Suprapubic skin (tissue), 4 donors: ENCODE data around the gene ZNF433. TPM values are rescaled to one million over a fixed set of nuclear protein-coding genes. Genes with fewer than 3 reads are reported as not detected.

ENCODE experiments used
- DNase-seq, 2 donors: peaks; one replicate each; pipeline ENCODE4 v3.0.0-alpha.2; 2019; ENCODE audit warnings: low spot score in 2 of 2
- H3K27ac ChIP-seq: fragments of 200-600 bp; sonication (generic); one replicate; pipeline ENCODE4 v1.5.1; 2019
- H3K27me3 ChIP-seq: fragments of 200-600 bp; sonication (generic); one replicate; pipeline ENCODE4 v1.5.1; 2019
- H3K36me3 ChIP-seq: fragments of 200-600 bp; sonication (generic); one replicate; pipeline ENCODE4 v1.5.1; 2019
- H3K4me1 ChIP-seq: fragments of 200-600 bp; sonication (generic); one replicate; pipeline ENCODE4 v1.5.1; 2019
- H3K4me3 ChIP-seq: fragments of 200-600 bp; sonication (generic); one replicate; pipeline ENCODE4 v1.5.1; 2019; ENCODE audit warnings: mild to moderate bottlenecking
- H3K9me3 ChIP-seq: fragments of 200-600 bp; sonication (generic); one replicate; pipeline ENCODE4 v1.5.1; 2019
- CTCF ChIP-seq, 2 donors: fragments of 200-600 bp in 1 of 2; fragments of 450-650 bp in 1 of 2; sonication (generic) in 1 of 2; IDR thresholded peaks; one replicate each; pipeline ENCODE4 v1.5.1; 2016 to 2019; ENCODE audit warnings: antibody characterized with exemption in 2 of 2, mild to moderate bottlenecking in 1 of 2, moderate library complexity in 1 of 2
- EP300 ChIP-seq: sonication (generic); formaldehyde crosslinking; IDR thresholded peaks from one replicate; pipeline ENCODE4 v1.6.1; 2017; ENCODE audit warnings: antibody characterized with exemption
- POLR2A ChIP-seq, 2 donors: fragments of 450-650 bp; IDR thresholded peaks; one replicate each; pipeline ENCODE4 v1.6.1; 2017; ENCODE audit warnings: antibody characterized with exemption in 2 of 2, mild to moderate bottlenecking in 2 of 2, moderate library complexity in 2 of 2
- POLR2AphosphoS5 ChIP-seq, 3 donors: sonication (generic); formaldehyde crosslinking; IDR thresholded peaks; one replicate each; pipeline ENCODE4 v1.6.1; 2017; ENCODE audit warnings: antibody characterized with exemption in 3 of 3
- WGBS: methylation state at CpG from one replicate; pipeline ENCODE4 v1.1.5; 2018; 5-methylcytosine and 5-hydroxymethylcytosine counted together
- total RNA-seq, 4 donors: library from RNA; depleted of rRNA; stranded (reverse); fragments of >200 nt; gene quantifications; one replicate each; pipeline ENCODE4 v1.1.0, GENCODE V29; 2016

The ZNF433 gene
- total RNA-seq, 4 donors from 2014 or later = 6.1 to 22.6 (median 10.4) TPM

- Histone ChIP-seq H3K9me3 (peaks cover 11% of the 10 kb centered on the region), H3K36me3 (peaks cover 8% of the 10 kb centered on the region), H3K27me3 (no peaks in the 10 kb centered on the region), H3K4me1 (peaks cover 15% of the 10 kb centered on the region), H3K4me3 (peak within 1 kb of the TSS; percentile 94), H3K27ac (peak within 1 kb of the TSS; percentile 97)
- peak; percentile 97 to 99 for DNase-seq
- WGBS = 3% methylated on average over 19 of the region's 66 CpGs
- no peak for TF ChIP-seq CTCF (IDR thresholded peaks at IDR 0.05)
- peak; percentile 28 to 96 (median 94) for TF ChIP-seq POLR2AphosphoS5 (IDR thresholded peaks at IDR 0.05)
- peak; percentile 63 to 93 for TF ChIP-seq POLR2A (IDR thresholded peaks at IDR 0.05)
These were observed 29.4 kb upstream of the ZNF433 start, which contains the start of gene ZNF844 for GRCh38 chr19:12064590-12065538. Gene ZNF844, plus strand, starts transcription at chr19:12064731. Its CDS starts 143 bp downstream, at chr19:12064874.

GRCh38 chr19:12055784-12056183, 20.3 kb upstream of the ZNF433 start:
- no peak overlapping the region for H3K4me3 ChIP-seq
- H3K36me3 ChIP-seq = no peaks in the 10 kb centered on the region
- no peak overlapping the region for H3K27ac ChIP-seq
- DNase-seq = no peak
- no peaks in the 10 kb centered on the region for H3K9me3 ChIP-seq
- WGBS = 77% methylated on average over 5 of the region's 5 CpGs
- H3K27me3 ChIP-seq = no peaks in the 10 kb centered on the region
- TF ChIP-seq CTCF (IDR thresholded peaks at IDR 0.05) (no peak), POLR2A (IDR thresholded peaks at IDR 0.05) (no peak)
- peaks cover 21% of the 10 kb centered on the region for H3K4me1 ChIP-seq

- WGBS = 2% methylated on average over 11 of the region's 46 CpGs
- H3K4me3 ChIP-seq = peak within 1 kb of the TSS; percentile 70
- H3K9me3 ChIP-seq = no peaks in the 10 kb centered on the region
- TF ChIP-seq POLR2AphosphoS5 (IDR thresholded peaks at IDR 0.05) (peak in 1 of 3 donors; percentile 35), CTCF (IDR thresholded peaks at IDR 0.05) (no peak), EP300 (no peak), POLR2A (IDR thresholded peaks at IDR 0.05) (peak; percentile 52 to 71)
- H3K27ac ChIP-seq = peak within 1 kb of the TSS; percentile 38
- peaks cover 15% of the 10 kb centered on the region for H3K4me1 ChIP-seq
- no peaks in the 10 kb centered on the region for H3K27me3 ChIP-seq
- no peaks in the 10 kb centered on the region for H3K36me3 ChIP-seq
- peak; percentile 92 to 95 for DNase-seq
These were observed 17.2 kb upstream of the ZNF433 start, which contains the start of gene ZNF878 for GRCh38 chr19:12052497-12053169. Gene ZNF878, minus strand, starts transcription at chr19:12052961. Its CDS starts 160 bp downstream, at chr19:12052801.

DNA sequence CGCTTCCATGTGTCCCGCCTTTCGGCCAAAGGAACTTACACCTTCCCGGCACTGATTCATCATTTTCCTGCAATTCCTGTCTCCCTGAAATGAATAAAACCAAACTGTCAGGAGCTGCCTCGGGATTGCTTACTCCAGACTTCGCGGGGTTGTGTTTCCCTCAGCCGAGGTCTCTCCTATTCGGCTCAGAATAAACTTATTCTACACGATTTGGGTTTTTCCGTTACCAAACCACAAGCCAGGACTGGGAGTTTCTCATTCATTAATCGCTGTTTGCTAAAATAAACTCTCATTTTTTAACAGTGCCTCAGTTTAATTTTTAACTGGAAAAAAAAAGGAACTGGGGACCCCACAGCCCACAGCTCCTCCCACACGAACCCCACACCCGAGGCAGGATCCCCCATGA, 16.6 kb upstream of the ZNF433 start:
- Histone ChIP-seq H3K36me3 (no peaks in the 10 kb centered on the region), H3K27ac (no peak overlapping the region), H3K9me3 (no peaks in the 10 kb centered on the region), H3K4me3 (peak overlapping the region; percentile 70), H3K4me1 (peaks cover 15% of the 10 kb centered on the region), H3K27me3 (no peaks in the 10 kb centered on the region)
- under 1% methylated on average over 13 of the region's 14 CpGs for WGBS
- TF ChIP-seq EP300 (no peak), POLR2AphosphoS5 (IDR thresholded peaks at IDR 0.05) (no peak), POLR2A (IDR thresholded peaks at IDR 0.05) (no peak), CTCF (IDR thresholded peaks at IDR 0.05) (no peak)
- no peak for DNase-seq

- DNase-seq = no peak
- Histone ChIP-seq H3K9me3 (peaks cover 14% of the 10 kb centered on the region), H3K4me1 (peaks cover 10% of the 10 kb centered on the region), H3K36me3 (no peaks in the 10 kb centered on the region), H3K27ac (no peak overlapping the region), H3K4me3 (no peak overlapping the region), H3K27me3 (no peaks in the 10 kb centered on the region)
- TF ChIP-seq POLR2AphosphoS5 (IDR thresholded peaks at IDR 0.05) (no peak), POLR2A (IDR thresholded peaks at IDR 0.05) (no peak), CTCF (IDR thresholded peaks at IDR 0.05) (no peak), EP300 (no peak)
- 100% methylated on average over 2 of the region's 2 CpGs for WGBS
These were observed 12.4 kb upstream of the ZNF433 start for GRCh38 chr19:12047868-12048267.
